Smooth muscle cell (in vitro differentiated cells): Measurements from ENCODE around the gene CEL. TPM values are rescaled to one million over a fixed set of nuclear protein-coding genes. Genes with fewer than 3 reads are reported as not detected.
"Not testable (repeated sequence)": the region's sequence is repeated elsewhere in the genome, so short reads cannot be mapped to it uniquely, and the experiment has no call there.

Experiments
- DNase-seq: peaks from one replicate; lab custom pipeline; 2025; ENCODE audit not compliant: unreplicated experiment; lab: John Stamatoyannopoulos, UW
- H2AFZ ChIP-seq: fragments of 200-600 bp; sonication (generic); 2 replicates; pipeline ENCODE4 v1.6.0; 2016; ENCODE audit warnings: antibody characterized with exemption, low read depth, mild to moderate bottlenecking
- H3F3A ChIP-seq: fragments of 200-600 bp; sonication (generic); 2 replicates; pipeline ENCODE4 v1.6.0; 2017; ENCODE audit warnings: antibody characterized with exemption, low read depth
- H3K27ac ChIP-seq: fragments of 200-600 bp; sonication (generic); 2 replicates; pipeline ENCODE4 v1.5.1; 2016; ENCODE audit warnings: low read depth, mild to moderate bottlenecking
- H3K27me3 ChIP-seq: fragments of 200-600 bp; sonication (generic); 2 replicates; pipeline ENCODE4 v1.6.1; 2016; ENCODE audit warnings: low read depth, mild to moderate bottlenecking
- H3K36me3 ChIP-seq: fragments of 200-600 bp; sonication (generic); 2 replicates; pipeline ENCODE4 v1.5.1; 2016; ENCODE audit warnings: low read depth
- H3K4me1 ChIP-seq: fragments of 200-600 bp; sonication (generic); 2 replicates; pipeline ENCODE4 v1.5.1; 2016; ENCODE audit warnings: low read depth
- H3K4me2 ChIP-seq: fragments of 200-600 bp; sonication (generic); 2 replicates; pipeline ENCODE4 v1.6.0; 2016; ENCODE audit warnings: mild to moderate bottlenecking
- H3K4me3 ChIP-seq: fragments of 200-600 bp; sonication (generic); 2 replicates; pipeline ENCODE4 v1.5.1; 2016; ENCODE audit warnings: mild to moderate bottlenecking
- H3K79me2 ChIP-seq: fragments of 200-600 bp; sonication (generic); 2 replicates; pipeline ENCODE4 v1.6.0; 2016; ENCODE audit warnings: low read depth, mild to moderate bottlenecking
- H3K9ac ChIP-seq: fragments of 200-600 bp; sonication (generic); 2 replicates; pipeline ENCODE4 v1.6.0; 2016; ENCODE audit warnings: low read depth
- H3K9me3 ChIP-seq: fragments of 200-600 bp; sonication (generic); replicated peaks from 2 replicates; pipeline ENCODE4 v1.5.1; 2016; ENCODE audit warnings: low read depth
- H4K20me1 ChIP-seq: fragments of 200-600 bp; sonication (generic); 2 replicates; pipeline ENCODE4 v1.6.0; 2016; ENCODE audit warnings: low read depth
- CTCF ChIP-seq: fragments of 200-600 bp; sonication (generic); IDR thresholded peaks from 2 replicates; pipeline ENCODE4 v1.5.1; 2017; ENCODE audit warnings: borderline replicate concordance, mild to moderate bottlenecking, antibody characterized with exemption; ENCODE audit not compliant: insufficient read depth, poor library complexity, severe bottlenecking
- WGBS: methylation state at CpG from one replicate; pipeline ENCODE4 v1.1.7; 2016; ENCODE audit warnings: low lambda C conversion rate; 5-methylcytosine and 5-hydroxymethylcytosine counted together
- polyA plus RNA-seq: library from polyadenylated mRNA; unstranded; fragments of >200 nt; fragmentation: Nextera tagmentation; extraction: Ambion mirVana; gene quantifications from 2 replicates; pipeline ENCODE4 v1.2.1, GENCODE V29; 2016
- total RNA-seq: library from RNA; depleted of rRNA; stranded (reverse); fragments of >200 nt; gene quantifications from 2 replicates; pipeline ENCODE4 v1.2.3, GENCODE V29; 2014

Gene CEL
- total and polyA plus RNA-seq, 2 experiments from 2014 or later: 0.18 to 0.73 TPM

GRCh38 chr9:133090752-133091385, 29.1 kb downstream of the CEL start:
- Histone ChIP-seq H3K79me2 (no peaks in the 10 kb centered on the region), H3K27ac (no peak overlapping the region), H3K4me1 (no peaks in the 10 kb centered on the region), H4K20me1 (no peaks in the 10 kb centered on the region), H3K9me3 (no peaks in the 10 kb centered on the region), H3F3A (no peaks in the 10 kb centered on the region), H3K27me3 (no peaks in the 10 kb centered on the region), H3K4me2 (no peak overlapping the region), H3K4me3 (no peak overlapping the region), H3K36me3 (no peaks in the 10 kb centered on the region), H2AFZ (no peak overlapping the region), H3K9ac (no peak overlapping the region)
- 90% methylated on average over 11 of the region's 11 CpGs for WGBS
- TF ChIP-seq CTCF: no peak
- DNase-seq: no peak

DNA sequence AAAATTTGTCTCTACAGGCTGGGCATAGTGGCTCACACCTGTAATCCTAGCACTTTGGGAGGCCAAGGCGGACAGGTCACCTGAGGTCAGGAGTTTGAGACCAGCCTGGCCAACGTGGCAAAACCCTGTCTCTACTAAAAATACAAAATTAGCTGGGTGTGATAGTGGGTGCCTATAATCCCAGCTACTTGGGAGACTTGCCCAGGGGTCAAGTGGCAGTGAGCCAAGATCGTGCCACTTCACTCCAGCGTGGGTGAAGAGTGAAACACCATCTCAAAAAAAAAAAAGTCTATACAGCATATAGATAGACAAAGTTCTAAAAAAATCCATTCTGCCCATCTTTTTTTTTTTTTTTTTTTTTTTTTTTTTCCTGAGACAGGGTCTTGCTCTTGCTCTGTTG, 32.6 kb downstream of the CEL start:
- not testable (repeated sequence) for H3K9me3 ChIP-seq, H4K20me1 ChIP-seq, H3K79me2 ChIP-seq, DNase-seq, H2AFZ ChIP-seq, H3K4me2 ChIP-seq, H3K27ac ChIP-seq, H3K36me3 ChIP-seq, H3F3A ChIP-seq, H3K9ac ChIP-seq, H3K4me3 ChIP-seq, H3K4me1 ChIP-seq, H3K27me3 ChIP-seq
- 93% methylated on average over 4 of the region's 4 CpGs for WGBS

DNA sequence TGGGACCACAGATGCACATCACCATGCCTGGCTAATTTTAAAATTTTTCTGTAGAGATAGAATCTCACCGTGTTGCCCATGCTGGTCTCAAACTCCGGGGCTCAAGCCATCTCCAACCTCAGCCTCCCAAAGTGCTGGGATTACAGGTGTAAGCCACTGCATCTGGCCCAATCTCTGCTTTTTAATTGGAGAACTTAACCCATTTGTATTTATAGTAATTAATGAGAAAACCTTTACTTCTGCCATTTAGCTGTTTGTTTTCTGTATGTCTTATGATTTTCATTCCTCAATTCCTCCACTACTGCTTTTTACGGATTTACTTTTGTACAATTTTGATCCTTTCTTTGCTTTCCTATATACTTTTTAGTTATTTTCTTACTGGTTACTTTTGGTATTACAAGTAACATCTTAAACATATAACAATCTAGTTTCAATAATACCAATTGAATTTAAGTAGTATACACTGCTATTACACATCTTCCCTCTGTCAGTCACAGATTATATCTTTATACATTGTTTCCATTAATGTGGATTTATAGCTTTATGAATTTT, 33.1 kb downstream of the CEL start:
- DNase-seq: no peak
- WGBS: 98% methylated on average over 3 of the region's 3 CpGs
- Histone ChIP-seq H3K27ac (no peak overlapping the region), H3K4me2 (no peak overlapping the region), H3K9ac (no peak overlapping the region), H3F3A (no peaks in the 10 kb centered on the region), H4K20me1 (no peaks in the 10 kb centered on the region), H3K4me1 (no peaks in the 10 kb centered on the region), H3K9me3 (no peaks in the 10 kb centered on the region), H3K27me3 (no peaks in the 10 kb centered on the region), H3K4me3 (no peak overlapping the region), H3K79me2 (no peaks in the 10 kb centered on the region), H3K36me3 (peaks cover 6% of the 10 kb centered on the region), H2AFZ (no peak overlapping the region)
- no peak for TF ChIP-seq CTCF

DNA sequence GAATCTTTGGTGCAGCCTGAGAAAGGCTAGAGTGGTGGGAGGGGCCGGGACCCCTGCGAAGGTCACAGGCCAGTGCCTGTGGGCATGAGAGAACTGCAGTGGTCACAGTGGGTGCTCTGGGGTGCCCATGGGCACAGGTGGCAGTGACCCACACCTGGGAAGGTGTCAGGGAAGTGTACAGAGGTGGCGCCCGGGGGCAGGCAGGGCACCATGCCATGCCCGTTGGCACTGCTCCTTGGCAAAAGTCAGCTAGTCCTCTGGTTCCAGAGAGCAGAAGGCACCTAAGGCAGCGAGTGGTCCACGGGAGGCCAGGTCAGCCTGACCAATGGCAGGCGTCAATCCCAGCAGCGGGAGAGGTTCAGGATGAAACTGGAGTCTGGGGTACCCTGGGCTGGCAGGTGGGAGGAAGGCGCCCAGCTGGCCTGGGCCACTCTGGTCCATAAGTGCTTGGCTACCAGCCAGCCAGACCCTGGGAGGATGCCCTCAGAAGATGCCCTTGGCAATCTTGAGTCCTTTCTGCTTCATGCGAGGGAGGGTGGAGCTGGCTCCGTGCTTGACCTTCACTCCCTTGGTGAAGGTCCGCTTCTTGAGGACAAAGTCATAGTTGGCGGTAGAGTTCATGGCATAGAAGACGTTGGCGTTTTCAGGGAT, 36.4 kb downstream of the CEL start:
- 91% methylated on average over 16 of the region's 16 CpGs for WGBS
- no peak overlapping the region for H3K9ac ChIP-seq
- no peak overlapping the region for H3K4me2 ChIP-seq
- H4K20me1 ChIP-seq: no peaks in the 10 kb centered on the region
- H3F3A ChIP-seq: no peaks in the 10 kb centered on the region
- H3K4me1 ChIP-seq: no peaks in the 10 kb centered on the region
- no peak overlapping the region for H3K27ac ChIP-seq
- no peaks in the 10 kb centered on the region for H3K9me3 ChIP-seq
- H3K27me3 ChIP-seq: no peaks in the 10 kb centered on the region
- H2AFZ ChIP-seq: no peak overlapping the region
- no peak overlapping the region for H3K4me3 ChIP-seq
- DNase-seq: no peak
- no peaks in the 10 kb centered on the region for H3K79me2 ChIP-seq
- TF ChIP-seq CTCF: no peak
- peaks cover 6% of the 10 kb centered on the region for H3K36me3 ChIP-seq
